HCT116 (cell line): ENCODE results near the gene ADAMTSL5. TPM values are rescaled to one million over a fixed set of nuclear protein-coding genes. Genes with fewer than 3 reads are reported as not detected.
A peak's percentile ranks its signal among the peaks of the same experiment; 100 is the strongest.

Experiments
- ATAC-seq: fragments of 200-7000 bp; cut with Tn5 transposase; 2 replicates; pipeline ENCODE4 v1.9.1; 2020; ENCODE audit warnings: mild to moderate bottlenecking, moderate library complexity
- BruUV-seq: library from RNA; stranded (reverse); fragments of 400-500 nt; replicated peaks from 2 replicates; lab custom pipeline; 2021; lab: Mats Ljungman, UMichigan
- CTCF ChIA-PET: fragments of 300-600 bp; sonication (Branson Sonifier 250); formaldehyde crosslinking; loops from one replicate; lab custom pipeline; 2021; ENCODE audit warnings: antibody characterized with exemption; lab: Charles Lee
- POLR2A ChIA-PET: fragments of 300-600, 350-600 bp; sonication (Branson Sonifier 250); formaldehyde crosslinking; loops from one replicate; lab custom pipeline; 2021; ENCODE audit warnings: antibody characterized with exemption; lab: Charles Lee
- RAD21 ChIA-PET, 2 experiments: fragments of 300-600 bp; sonication (Branson Sonifier 250); formaldehyde crosslinking; loops; one replicate each; lab custom pipeline; 2023; ENCODE audit warnings: low total read pairs in 2 of 2; ENCODE audit not compliant: uncharacterized antibody in 2 of 2, unreplicated experiment in 2 of 2, low non-redundant PET in 1 of 2; lab: Charles Lee
- DNase-seq: peaks from one replicate; pipeline ENCODE4 v3.0.0-alpha.2; 2010; ENCODE audit warnings: low read depth, low spot score
- H2AFZ ChIP-seq: fragments of 200-600 bp; shearing (Covaris generic), sonication (generic); 2 replicates; pipeline ENCODE4 v1.6.1; 2017; ENCODE audit warnings: low read depth, mixed run types, mixed read lengths, antibody characterized with exemption, low read length; ENCODE audit not compliant: poor library complexity, severe bottlenecking
- H3K27ac ChIP-seq: 2 replicates; pipeline ENCODE4 v1.5.1; 2012; ENCODE audit warnings: low read depth, low read length
- H3K27me3 ChIP-seq: fragments of 200-600 bp; sonication (generic); 2 replicates; pipeline ENCODE4 v1.6.1; 2016; ENCODE audit warnings: mixed run types, low read length, mixed read lengths; ENCODE audit not compliant: insufficient read depth
- H3K36me3 ChIP-seq, 2 experiments: fragments of 200-500 bp in 1 of 2; fragments of 200-600 bp in 1 of 2; sonication (Bioruptor generic) in 1 of 2; sonication (generic) in 1 of 2; 2 replicates each; pipeline versions ENCODE4 v1.5.1 to v1.6.1; 2014 to 2016; ENCODE audit warnings: low read length in 2 of 2, inconsistent platforms in 1 of 2, mixed read lengths in 1 of 2, mixed run types in 1 of 2; ENCODE audit not compliant: insufficient read depth in 2 of 2, control insufficient read depth in 1 of 2
- H3K4me1 ChIP-seq, 2 experiments: fragments of 200-600 bp in 1 of 2; sonication (generic) in 1 of 2; 2 replicates each; pipeline versions ENCODE4 v1.5.1 to v1.6.1; 2012 to 2017; ENCODE audit warnings: low read length in 2 of 2, inconsistent platforms in 1 of 2, mild to moderate bottlenecking in 1 of 2, mixed read lengths in 1 of 2, mixed run types in 1 of 2, moderate library complexity in 1 of 2; ENCODE audit not compliant: insufficient read depth in 2 of 2, control insufficient read depth in 1 of 2
- H3K4me2 ChIP-seq: fragments of 200-600 bp; sonication (generic); 2 replicates; pipeline ENCODE4 v1.6.1; 2017; ENCODE audit warnings: mixed run types, low read length, mixed read lengths
- H3K4me3 ChIP-seq, 2 experiments: fragments of 200-600 bp in 1 of 2; sonication (generic) in 1 of 2; replicated peaks in 1 of 2; 2 replicates each; pipeline ENCODE4 v1.5.1; 2011 to 2016; ENCODE audit warnings: low read length in 2 of 2, control low read depth in 1 of 2, low read depth in 1 of 2, mild to moderate bottlenecking in 1 of 2, mixed read lengths in 1 of 2, mixed run types in 1 of 2
- H3K79me2 ChIP-seq: fragments of 200-600 bp; sonication (generic); 2 replicates; pipeline ENCODE4 v1.6.1; 2017; ENCODE audit warnings: mild to moderate bottlenecking, mixed run types, low read length, moderate library complexity, mixed read lengths; ENCODE audit not compliant: insufficient read depth
- H3K9ac ChIP-seq: fragments of 200-600 bp; sonication (generic); 2 replicates; pipeline ENCODE4 v1.6.1; 2016; ENCODE audit warnings: low read length, mixed read lengths
- H3K9me2 ChIP-seq: fragments of 200-600 bp; sonication (generic), shearing (Covaris generic); 2 replicates; pipeline ENCODE4 v1.6.1; 2017; ENCODE audit warnings: mixed run types, mild to moderate bottlenecking, moderate library complexity; ENCODE audit not compliant: insufficient read depth
- H3K9me3 ChIP-seq, 2 experiments: fragments of 200-500 bp in 1 of 2; fragments of 200-600 bp in 1 of 2; sonication (Bioruptor generic) in 1 of 2; sonication (generic) in 1 of 2; 2 replicates each; pipeline ENCODE4 v1.6.1; 2014 to 2017; ENCODE audit warnings: low read length in 2 of 2, mixed read lengths in 2 of 2, inconsistent platforms in 1 of 2, low read depth in 1 of 2, mild to moderate bottlenecking in 1 of 2, mixed run types in 1 of 2, moderate library complexity in 1 of 2; ENCODE audit not compliant: control insufficient read depth in 1 of 2, insufficient read depth in 1 of 2
- H4K20me1 ChIP-seq: fragments of 200-600 bp; sonication (generic), shearing (Covaris generic); 2 replicates; pipeline ENCODE4 v1.6.1; 2017; ENCODE audit warnings: mixed run types, mild to moderate bottlenecking, moderate library complexity; ENCODE audit not compliant: insufficient read depth
- ATF3 ChIP-seq: IDR thresholded peaks from 2 replicates; pipeline ENCODE4 v1.6.1; 2012
- CBX3 ChIP-seq: IDR thresholded peaks from 2 replicates; pipeline ENCODE4 v1.6.1; 2012; ENCODE audit warnings: low read depth
- CEBPB ChIP-seq: IDR thresholded peaks from 2 replicates; pipeline ENCODE4 v1.6.1; 2012; ENCODE audit warnings: low read depth
- EGR1 ChIP-seq: IDR thresholded peaks from 2 replicates; pipeline ENCODE4 v1.6.1; 2012; ENCODE audit warnings: low read depth
- EZH2 ChIP-seq: fragments of 200-600 bp; sonication (generic); IDR thresholded peaks from 2 replicates; pipeline ENCODE4 v1.6.1; 2017; ENCODE audit warnings: antibody characterized with exemption, mixed run types
- EZH2phosphoT487 ChIP-seq: fragments of 200-600 bp; IDR thresholded peaks from 2 replicates; pipeline ENCODE4 v1.6.1; 2018; ENCODE audit warnings: antibody characterized with exemption, borderline replicate concordance
- FOSL1 ChIP-seq: IDR thresholded peaks from 2 replicates; pipeline ENCODE4 v1.6.1; 2012; ENCODE audit warnings: low read depth
- JUND ChIP-seq: IDR thresholded peaks from 2 replicates; pipeline ENCODE4 v1.6.1; 2012
- MAX ChIP-seq: IDR thresholded peaks from 2 replicates; pipeline ENCODE4 v1.6.1; 2012
- POLR2AphosphoS5 ChIP-seq: IDR thresholded peaks from 2 replicates; pipeline ENCODE4 v1.6.1; 2011; ENCODE audit warnings: mild to moderate bottlenecking, low read depth, low read length, moderate library complexity
- RAD21 ChIP-seq: IDR thresholded peaks from 2 replicates; pipeline ENCODE4 v1.6.1; 2012; ENCODE audit warnings: low read depth, mild to moderate bottlenecking
- REST ChIP-seq: IDR thresholded peaks from 2 replicates; pipeline ENCODE4 v1.6.1; 2012; ENCODE audit warnings: low read depth
- SIN3A ChIP-seq: IDR thresholded peaks from 2 replicates; pipeline ENCODE4 v1.6.1; 2012; ENCODE audit warnings: low read depth
- TCF7L2 ChIP-seq: IDR thresholded peaks from 2 replicates; pipeline ENCODE4 v1.7.0; 2011; ENCODE audit warnings: borderline replicate concordance, inconsistent platforms; ENCODE audit not compliant: insufficient read depth, insufficient read length; ENCODE audit errors: extremely low read depth
- YY1 ChIP-seq: IDR thresholded peaks from 2 replicates; pipeline ENCODE4 v1.6.1; 2011; ENCODE audit warnings: low read length, low read depth, moderate library complexity, mild to moderate bottlenecking; ENCODE audit not compliant: insufficient replicate concordance; ENCODE audit errors: extremely low read depth
- ZBTB33 ChIP-seq: IDR thresholded peaks from 2 replicates; pipeline ENCODE4 v1.6.1; 2011; ENCODE audit warnings: mild to moderate bottlenecking, low read length, moderate library complexity; ENCODE audit not compliant: insufficient replicate concordance; ENCODE audit errors: extremely low read depth
- ZFX ChIP-seq: fragments of 450-650 bp; IDR thresholded peaks from 2 replicates; pipeline ENCODE4 v1.6.1; 2017
- ZNF274 ChIP-seq: fragments of 200-500 bp; sonication (Bioruptor generic); IDR thresholded peaks from 2 replicates; pipeline ENCODE4 v1.6.1; 2014; ENCODE audit warnings: mild to moderate bottlenecking, low read depth, low read length, inconsistent platforms
- intact Hi-C: fragments of 100-400 bp; cut with micrococcal nuclease; formaldehyde crosslinking; loops from 2 replicates; pipeline ENCODE4 v1.10.0; 2022
- total RNA-seq: library from RNA; stranded (reverse); gene quantifications from one replicate; pipeline ENCODE4 v1.2.1, GENCODE V29; 2021; ENCODE audit not compliant: unreplicated experiment
- TF ChIP-seq, protein P1 (sequence below), 3 experiments: fragments of 200-600 bp in 1 of 3; sonication (generic) in 1 of 3; IDR thresholded peaks in 2 of 3; conservative IDR thresholded peaks in 1 of 3; 2 replicates each; pipeline ENCODE4 v1.5.1; 2012 to 2017; ENCODE audit warnings: low read depth in 2 of 3, low read length in 2 of 3, antibody characterized with exemption in 1 of 3, borderline replicate concordance in 1 of 3, control low read depth in 1 of 3, mild to moderate bottlenecking in 1 of 3, mixed read lengths in 1 of 3, mixed run types in 1 of 3, moderate library complexity in 1 of 3; ENCODE audit not compliant: insufficient read depth in 1 of 3

ADAMTSL5 gene
- total RNA-seq, 1 experiment from 2014 or later, result 24.0 TPM

GRCh38 chr19:1466461-1467214, 46.2 kb downstream of the ADAMTSL5 start:
- DNase-seq (no peak), ATAC-seq (no peak)
- no peaks in the 10 kb centered on the region for H4K20me1 ChIP-seq
- H3K4me3 ChIP-seq, result no peak overlapping the region
- no peak overlapping the region for H3K9ac ChIP-seq
- RAD21 ChIA-PET, result no interaction called here
- peaks cover 11% of the 10 kb centered on the region; the same call in 1 of the 2 replicates for H3K79me2 ChIP-seq
- H3K9me3 ChIP-seq, result no peaks in the 10 kb centered on the region
- no peaks in the 10 kb centered on the region for H3K9me2 ChIP-seq
- POLR2A ChIA-PET, result interaction anchor here (2.1 kb wide), 1 partner anchor 11 kb away, joined by 6 read pairs; no protein-coding TSS in a partner anchor
- intact Hi-C loops, result no loop called here
- H3K27ac ChIP-seq, result peak overlapping the region; percentile 18; the same call in 1 of the 2 replicates
- no peak overlapping the region for H2AFZ ChIP-seq
- no peak overlapping the region for H3K4me2 ChIP-seq
- H3K27me3 ChIP-seq, result no peaks in the 10 kb centered on the region
- BruUV-seq, result no TSS peak
- no peaks in the 10 kb centered on the region; a peak in 1 of 4 replicates for H3K36me3 ChIP-seq
- TF ChIP-seq ZFX (no peak), RAD21 (no peak), EGR1 (no peak), POLR2AphosphoS5 (no peak), ZNF274 (no peak), REST (no peak), TCF7L2 (no peak), CEBPB (no peak), SIN3A (no peak), CBX3 (no peak), EZH2 (no peak), FOSL1 (no peak), MAX (no peak), JUND (no peak), ATF3 (no peak), EZH2phosphoT487 (no peak), ZBTB33 (no peak), YY1 (no peak)
- TF ChIP-seq, protein P1, sequence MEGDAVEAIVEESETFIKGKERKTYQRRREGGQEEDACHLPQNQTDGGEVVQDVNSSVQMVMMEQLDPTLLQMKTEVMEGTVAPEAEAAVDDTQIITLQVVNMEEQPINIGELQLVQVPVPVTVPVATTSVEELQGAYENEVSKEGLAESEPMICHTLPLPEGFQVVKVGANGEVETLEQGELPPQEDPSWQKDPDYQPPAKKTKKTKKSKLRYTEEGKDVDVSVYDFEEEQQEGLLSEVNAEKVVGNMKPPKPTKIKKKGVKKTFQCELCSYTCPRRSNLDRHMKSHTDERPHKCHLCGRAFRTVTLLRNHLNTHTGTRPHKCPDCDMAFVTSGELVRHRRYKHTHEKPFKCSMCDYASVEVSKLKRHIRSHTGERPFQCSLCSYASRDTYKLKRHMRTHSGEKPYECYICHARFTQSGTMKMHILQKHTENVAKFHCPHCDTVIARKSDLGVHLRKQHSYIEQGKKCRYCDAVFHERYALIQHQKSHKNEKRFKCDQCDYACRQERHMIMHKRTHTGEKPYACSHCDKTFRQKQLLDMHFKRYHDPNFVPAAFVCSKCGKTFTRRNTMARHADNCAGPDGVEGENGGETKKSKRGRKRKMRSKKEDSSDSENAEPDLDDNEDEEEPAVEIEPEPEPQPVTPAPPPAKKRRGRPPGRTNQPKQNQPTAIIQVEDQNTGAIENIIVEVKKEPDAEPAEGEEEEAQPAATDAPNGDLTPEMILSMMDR (IDR thresholded peaks at IDR 0.05 in 2 of 3, conservative IDR thresholded peaks at IDR 0.05 in 1 of 3; ENCODE audit: borderline replicate concordance in 1 of 3, insufficient read depth in 1 of 3, low read depth in 2 of 3, low read length in 2 of 3), result no peak
- TF ChIP-seq, all 23 proteins: peak for 0
- CTCF ChIA-PET, result interaction anchor here (2.2 kb wide), 1 partner anchor 11 kb away, joined by 9 read pairs; no protein-coding TSS in a partner anchor
- H3K4me1 ChIP-seq, result peaks cover 13 to 31% of the 10 kb centered on the region in 2 experiments
